TTC549 (cell line): ENCODE measurements around the gene ATP8B3.

Experiments used
- FAIRE-seq: peaks from 2 replicates; lab custom pipeline; 2012; peaks lifted over from hg19 to GRCh38; lab: Jason Lieb, UNC

ATP8B3 gene

GRCh38 chr19:1849886-1850398 lies 37.9 kb upstream of the ATP8B3 start:
- no peak for FAIRE-seq

GRCh38 chr19:1849132-1849474 lies 37.0 kb upstream of the ATP8B3 start:
- FAIRE-seq: no peak

GRCh38 chr19:1848399-1849131 lies 36.5 kb upstream of the ATP8B3 start, which contains the start of gene REXO1:
TSS of gene REXO1 (minus strand) at chr19:1848483. CDS start at chr19:1848358, 125 bp downstream.
- FAIRE-seq: peak; percentile 48

- no peak for FAIRE-seq
Measured at GRCh38 chr19:1847684-1848398, 35.8 kb upstream of the ATP8B3 start.

GRCh38 chr19:1847348-1847683 lies 35.2 kb upstream of the ATP8B3 start:
- FAIRE-seq: no peak

- no peak for FAIRE-seq
Measured at GRCh38 chr19:1846517-1847204, 34.6 kb upstream of the ATP8B3 start.

GRCh38 chr19:1845642-1846041 lies 33.6 kb upstream of the ATP8B3 start:
- no peak for FAIRE-seq

- FAIRE-seq: no peak
Measured at GRCh38 chr19:1845125-1845515, 33.0 kb upstream of the ATP8B3 start.

GRCh38 chr19:1844513-1845124 lies 32.5 kb upstream of the ATP8B3 start:
- no peak for FAIRE-seq

- FAIRE-seq: no peak
Measured at GRCh38 chr19:1843646-1844394, 31.7 kb upstream of the ATP8B3 start.

- FAIRE-seq: no peak
Measured at GRCh38 chr19:1843116-1843515, 31.0 kb upstream of the ATP8B3 start.

- no peak for FAIRE-seq
Measured at GRCh38 chr19:1841209-1841924, 29.3 kb upstream of the ATP8B3 start.

- no peak for FAIRE-seq
Measured at GRCh38 chr19:1840541-1841115, 28.6 kb upstream of the ATP8B3 start.

- FAIRE-seq: no peak
Measured at GRCh38 chr19:1839658-1840540, 27.8 kb upstream of the ATP8B3 start.

GRCh38 chr19:1837625-1838105 lies 25.6 kb upstream of the ATP8B3 start:
- no peak for FAIRE-seq

GRCh38 chr19:1837222-1837565 lies 25.1 kb upstream of the ATP8B3 start:
- FAIRE-seq: no peak

- FAIRE-seq: no peak
Measured at GRCh38 chr19:1836458-1837221, 24.6 kb upstream of the ATP8B3 start.

GRCh38 chr19:1833540-1833939 lies 21.5 kb upstream of the ATP8B3 start:
- no peak for FAIRE-seq

GRCh38 chr19:1832046-1832663 lies 20.1 kb upstream of the ATP8B3 start:
- FAIRE-seq: no peak
